ENCODE data around the gene DCDC2. TPM values are rescaled to one million over a fixed set of nuclear protein-coding genes. Genes with fewer than 3 reads are reported as not detected.

Gene DCDC2
- total and polyA plus RNA-seq, 2 donors (not counting 3 experiments of a cell fraction or from before 2014, with no cell fraction given): not detected

DNA sequence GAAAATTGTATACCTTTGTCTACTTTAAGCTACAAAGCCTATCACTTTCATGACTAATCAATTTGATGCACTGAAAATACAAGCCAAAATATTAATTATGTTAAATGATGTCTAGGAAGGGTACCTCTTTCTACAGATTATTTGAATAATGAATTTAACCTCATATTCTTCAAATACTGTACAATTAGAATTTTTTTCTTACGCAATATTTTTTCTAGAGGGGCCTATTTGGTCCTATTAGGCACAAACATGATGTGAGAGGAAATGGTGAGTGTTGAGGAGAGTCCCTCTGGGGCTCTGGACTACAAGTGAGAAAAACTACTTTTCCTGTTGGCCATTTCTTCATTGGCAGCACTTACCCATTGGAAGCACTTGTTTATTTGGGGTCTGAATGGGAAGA is 5.4 kb downstream of the DCDC2 start:
- Histone ChIP-seq H3K4me1 (ENCODE audit: control insufficient read depth, extremely low read depth, insufficient read depth, low read length) (no peaks in the 10 kb centered on the region), H3K36me3 (ENCODE audit: control insufficient read depth in 2 of 2, extremely low read depth in 1 of 2, insufficient read depth in 2 of 2, low read length in 2 of 2) (no peaks in the 10 kb centered on the region), H2AFZ (ENCODE audit: low read depth, low read length) (no peak overlapping the region), H3K79me2 (ENCODE audit: control insufficient read depth, insufficient read depth, low read length) (no peaks in the 10 kb centered on the region), H3K27ac (ENCODE audit: insufficient read depth, low read depth, low read length) (no peak overlapping the region), H3K27me3 (ENCODE audit: control insufficient read depth in 2 of 2, insufficient read depth in 2 of 2, low read length in 2 of 2) (peaks cover 6 to 16% of the 10 kb centered on the region in 2 experiments), H3K9me1 (replicated peaks; ENCODE audit: control insufficient read depth, extremely low read depth, insufficient read depth, low read length) (no peaks in the 10 kb centered on the region), H3K9me3 (replicated peaks; ENCODE audit: control insufficient read depth, insufficient read depth, low read length) (no peaks in the 10 kb centered on the region), H3K9ac (replicated peaks; ENCODE audit: extremely low read depth, insufficient read depth, low read length) (no peak overlapping the region), H4K20me1 (replicated peaks; ENCODE audit: control insufficient read depth, extremely low read depth, insufficient read depth, low read length) (no peaks in the 10 kb centered on the region), H3K4me2 (ENCODE audit: insufficient read depth, low read length) (no peak overlapping the region), H3K4me3 (replicated peaks in 1 of 3; ENCODE audit: insufficient read depth in 1 of 3, low read depth in 1 of 3, low read length in 3 of 3) (no peak overlapping the region)
- no peak for TF ChIP-seq JUN (IDR thresholded peaks at IDR 0.05; ENCODE audit: borderline replicate concordance, insufficient read depth, insufficient read length, low read depth)
- no peak for TF ChIP-seq EZH2 (IDR thresholded peaks at IDR 0.05; ENCODE audit: borderline replicate concordance, low read depth, low read length, severe bottlenecking)
- no peak for TF ChIP-seq FOS (IDR thresholded peaks at IDR 0.05; ENCODE audit: borderline replicate concordance, insufficient read depth, low read length)
- TF ChIP-seq GATA2 (IDR thresholded peaks at IDR 0.05; ENCODE audit: insufficient read depth, insufficient read length, low read depth, low read length): no peak
- TF ChIP-seq, protein P1, sequence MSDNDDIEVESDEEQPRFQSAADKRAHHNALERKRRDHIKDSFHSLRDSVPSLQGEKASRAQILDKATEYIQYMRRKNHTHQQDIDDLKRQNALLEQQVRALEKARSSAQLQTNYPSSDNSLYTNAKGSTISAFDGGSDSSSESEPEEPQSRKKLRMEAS (IDR thresholded peaks at IDR 0.05; ENCODE audit: insufficient read depth, insufficient read length): no peak
- no TSS peak for BruUV-seq (replicated peaks)
- intact Hi-C loops (cut with micrococcal nuclease): no loop called here
- dilution Hi-C loops (cut with MboI; ENCODE audit: extremely low pct_ligation_motif_present, low sequenced_read_pairs): no loop called here
- FAIRE-seq: no peak
- CTCF ChIA-PET: no interaction called here
- no peak for DNase-seq (ENCODE audit: low read depth, low spot score)
- POLR2A ChIA-PET: no interaction called here

DNA sequence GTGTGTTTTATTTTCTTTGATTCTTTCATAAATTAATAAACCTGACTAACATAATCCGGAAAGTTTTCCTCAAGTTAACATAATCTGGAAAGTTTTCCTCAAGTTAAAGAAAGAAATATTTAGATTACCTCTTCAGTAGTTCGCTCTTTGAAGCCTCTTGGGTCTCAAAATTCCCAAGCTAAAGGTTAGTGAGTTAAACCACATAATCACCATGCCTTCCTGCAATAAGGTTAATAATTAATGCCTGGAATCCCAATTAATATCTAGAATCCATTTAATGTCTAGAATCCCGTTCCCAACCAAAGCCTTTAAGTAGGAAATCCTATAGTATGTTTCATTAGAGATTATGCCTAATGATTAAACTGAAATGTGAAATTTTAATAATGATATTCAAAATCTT is 12.9 kb downstream of the DCDC2 start:
- no peak overlapping the region for H3K27ac ChIP-seq (ENCODE audit: insufficient read depth, low read depth, low read length)
- no peaks in the 10 kb centered on the region for H3K4me1 ChIP-seq (ENCODE audit: control insufficient read depth, extremely low read depth, insufficient read depth, low read length)
- no peaks in the 10 kb centered on the region for H3K9me3 ChIP-seq (replicated peaks; ENCODE audit: control insufficient read depth, insufficient read depth, low read length)
- ChIA-PET CTCF (no interaction called here), POLR2A (no interaction called here)
- DNase-seq (ENCODE audit: low read depth, low spot score) (no peak), FAIRE-seq (no peak)
- intact Hi-C loops (cut with micrococcal nuclease) (no loop called here), dilution Hi-C loops (cut with MboI; ENCODE audit: extremely low pct_ligation_motif_present, low sequenced_read_pairs) (no loop called here)
- H3K79me2 ChIP-seq (ENCODE audit: control insufficient read depth, insufficient read depth, low read length): no peaks in the 10 kb centered on the region
- no TSS peak for BruUV-seq (replicated peaks)
- H2AFZ ChIP-seq (ENCODE audit: low read depth, low read length): no peak overlapping the region
- no peak overlapping the region for H3K4me3 ChIP-seq (replicated peaks in 1 of 3; ENCODE audit: insufficient read depth in 1 of 3, low read depth in 1 of 3, low read length in 3 of 3)
- no peak overlapping the region for H3K9ac ChIP-seq (replicated peaks; ENCODE audit: extremely low read depth, insufficient read depth, low read length)
- TF ChIP-seq JUN (IDR thresholded peaks at IDR 0.05; ENCODE audit: borderline replicate concordance, insufficient read depth, insufficient read length, low read depth) (no peak), POLR2AphosphoS5 (IDR thresholded peaks at IDR 0.05; ENCODE audit: insufficient read depth, low read depth, low read length) (no peak), GATA2 (IDR thresholded peaks at IDR 0.05; ENCODE audit: insufficient read depth, insufficient read length, low read depth, low read length) (no peak), FOS (IDR thresholded peaks at IDR 0.05; ENCODE audit: borderline replicate concordance, insufficient read depth, low read length) (no peak), MYC (IDR thresholded peaks at IDR 0.05; ENCODE audit: low read depth, low read length) (no peak), POLR2A (IDR thresholded peaks at IDR 0.05; ENCODE audit: low read depth, low read length) (no peak), EZH2 (IDR thresholded peaks at IDR 0.05; ENCODE audit: borderline replicate concordance, low read depth, low read length, severe bottlenecking) (no peak)
- TF ChIP-seq, protein P2, sequence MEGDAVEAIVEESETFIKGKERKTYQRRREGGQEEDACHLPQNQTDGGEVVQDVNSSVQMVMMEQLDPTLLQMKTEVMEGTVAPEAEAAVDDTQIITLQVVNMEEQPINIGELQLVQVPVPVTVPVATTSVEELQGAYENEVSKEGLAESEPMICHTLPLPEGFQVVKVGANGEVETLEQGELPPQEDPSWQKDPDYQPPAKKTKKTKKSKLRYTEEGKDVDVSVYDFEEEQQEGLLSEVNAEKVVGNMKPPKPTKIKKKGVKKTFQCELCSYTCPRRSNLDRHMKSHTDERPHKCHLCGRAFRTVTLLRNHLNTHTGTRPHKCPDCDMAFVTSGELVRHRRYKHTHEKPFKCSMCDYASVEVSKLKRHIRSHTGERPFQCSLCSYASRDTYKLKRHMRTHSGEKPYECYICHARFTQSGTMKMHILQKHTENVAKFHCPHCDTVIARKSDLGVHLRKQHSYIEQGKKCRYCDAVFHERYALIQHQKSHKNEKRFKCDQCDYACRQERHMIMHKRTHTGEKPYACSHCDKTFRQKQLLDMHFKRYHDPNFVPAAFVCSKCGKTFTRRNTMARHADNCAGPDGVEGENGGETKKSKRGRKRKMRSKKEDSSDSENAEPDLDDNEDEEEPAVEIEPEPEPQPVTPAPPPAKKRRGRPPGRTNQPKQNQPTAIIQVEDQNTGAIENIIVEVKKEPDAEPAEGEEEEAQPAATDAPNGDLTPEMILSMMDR (IDR thresholded peaks at IDR 0.05; ENCODE audit: extremely low read depth in 1 of 2, insufficient read depth in 1 of 2, low read depth in 1 of 2, low read length in 2 of 2): no peak
- TF ChIP-seq, protein P1 (IDR thresholded peaks at IDR 0.05; ENCODE audit: insufficient read depth, insufficient read length): no peak
- H4K20me1 ChIP-seq (replicated peaks; ENCODE audit: control insufficient read depth, extremely low read depth, insufficient read depth, low read length): no peaks in the 10 kb centered on the region
- H3K36me3 ChIP-seq (ENCODE audit: control insufficient read depth in 2 of 2, extremely low read depth in 1 of 2, insufficient read depth in 2 of 2, low read length in 2 of 2): no peaks in the 10 kb centered on the region
- H3K9me1 ChIP-seq (replicated peaks; ENCODE audit: control insufficient read depth, extremely low read depth, insufficient read depth, low read length): no peaks in the 10 kb centered on the region
- no peak overlapping the region for H3K4me2 ChIP-seq (ENCODE audit: insufficient read depth, low read length)
- no peaks in the 10 kb centered on the region for H3K27me3 ChIP-seq (ENCODE audit: control insufficient read depth in 2 of 2, insufficient read depth in 2 of 2, low read length in 2 of 2)
